ENCODE results near the gene NFKBIE. TPM values are rescaled to one million over a fixed set of nuclear protein-coding genes. Genes with fewer than 3 reads are reported as not detected.

NFKBIE gene
- total and polyA plus RNA-seq, 2 of the 13 experiments (the other 11 are each of a cell fraction or from before 2014, with no cell fraction given) = 6.7 to 14.5 TPM

GRCh38 chr6:44245912-44246662, 19.3 kb downstream of the NFKBIE start (continued):
- TF ChIP-seq SNAPC4 (CRISPR knock-in tag; IDR thresholded peaks at IDR 0.05) (peak; percentile 70; the same call in 1 of the 2 replicates), PHF5A (CRISPR knock-in tag; IDR thresholded peaks at IDR 0.05; ENCODE audit: low read depth, unreplicated experiment) (no peak), NFKB2 (CRISPR knock-in tag; IDR thresholded peaks at IDR 0.05; ENCODE audit: borderline replicate concordance) (peak; percentile 82; the same call in 1 of the 2 replicates), SRY (CRISPR knock-in tag; IDR thresholded peaks at IDR 0.05) (no peak; the same call in 1 of the 2 replicates), EP300 (IDR thresholded peaks at IDR 0.05; ENCODE audit: low read depth in 2 of 2, low read length in 2 of 2) (peak; percentile 59 to 85; a peak in 3 of 4 replicates), EP300 (CRISPR knock-in tag; IDR thresholded peaks at IDR 0.05; ENCODE audit: borderline replicate concordance) (no peak; the same call in 1 of the 2 replicates), MTERF4 (CRISPR knock-in tag; IDR thresholded peaks at IDR 0.05) (peak; percentile 75), HNRNPLL (IDR thresholded peaks at IDR 0.05; ENCODE audit: low read depth, low read length, poor library complexity, severe bottlenecking) (peak; percentile 94), GATA4 (IDR thresholded peaks at IDR 0.05; ENCODE audit: borderline replicate concordance, low read depth) (0 out of 2 replicates have a peak, but pooled peaks have one; percentile 33), ZBTB1 (CRISPR knock-in tag; IDR thresholded peaks at IDR 0.05; ENCODE audit: borderline replicate concordance) (no peak), POLR2AphosphoS5 (IDR thresholded peaks at IDR 0.05; ENCODE audit: low read depth, low read length) (peak; percentile 70), AGO1 (IDR thresholded peaks at IDR 0.05; ENCODE audit: low read depth, low read length, poor library complexity, severe bottlenecking) (no peak), ZHX2 (IDR thresholded peaks at IDR 0.05; ENCODE audit: low read depth) (no peak), ZHX2 (CRISPR knock-in tag; IDR thresholded peaks at IDR 0.05; ENCODE audit: borderline replicate concordance) (peak; percentile 19; the same call in 1 of the 2 replicates), TBX2 (CRISPR knock-in tag; IDR thresholded peaks at IDR 0.05; ENCODE audit: borderline replicate concordance) (peak; percentile 70)

Measured in HepG2 (cell line).